ENCODE measurements around the gene B3GAT1.

The B3GAT1 gene

DNA sequence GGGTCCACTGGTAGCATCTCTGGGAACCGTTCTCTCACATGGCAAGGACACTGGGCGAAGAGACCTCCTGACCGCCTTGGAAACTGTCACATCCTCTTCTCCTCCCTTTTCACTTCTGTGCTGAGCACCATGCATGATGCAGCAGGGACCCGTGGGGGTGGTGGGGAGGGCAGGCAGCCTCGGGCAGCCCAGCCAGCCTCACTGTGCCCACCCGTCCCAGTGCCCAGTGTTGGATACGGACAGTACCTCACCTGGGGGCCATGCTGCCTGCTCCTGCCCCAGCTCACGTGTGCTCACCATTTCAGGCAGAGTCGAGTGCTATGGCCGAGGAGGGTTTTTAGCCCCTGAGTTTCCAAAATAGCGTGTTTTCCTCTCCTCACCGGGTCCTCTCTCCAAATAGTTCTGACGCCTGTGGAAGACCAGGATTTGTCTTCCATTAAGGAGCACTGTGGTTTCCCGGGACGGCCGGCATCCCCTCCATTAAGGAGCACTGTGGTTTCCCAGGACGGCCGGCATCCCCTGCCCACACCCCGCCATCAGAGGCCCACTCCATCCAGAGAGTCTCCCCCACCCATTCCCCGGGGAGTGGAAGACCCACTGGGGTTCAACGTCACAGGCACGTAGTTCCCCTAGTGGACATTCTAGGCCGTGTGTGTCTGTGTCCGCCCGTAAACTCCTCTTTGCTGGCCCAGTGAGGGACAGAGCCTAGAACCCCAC, 22.4 kb downstream of the B3GAT1 start:
- DNase-seq = no peak

- no peak for DNase-seq
These were observed 23.5 kb downstream of the B3GAT1 start for GRCh38 chr11:134388590-134388989.

DNA sequence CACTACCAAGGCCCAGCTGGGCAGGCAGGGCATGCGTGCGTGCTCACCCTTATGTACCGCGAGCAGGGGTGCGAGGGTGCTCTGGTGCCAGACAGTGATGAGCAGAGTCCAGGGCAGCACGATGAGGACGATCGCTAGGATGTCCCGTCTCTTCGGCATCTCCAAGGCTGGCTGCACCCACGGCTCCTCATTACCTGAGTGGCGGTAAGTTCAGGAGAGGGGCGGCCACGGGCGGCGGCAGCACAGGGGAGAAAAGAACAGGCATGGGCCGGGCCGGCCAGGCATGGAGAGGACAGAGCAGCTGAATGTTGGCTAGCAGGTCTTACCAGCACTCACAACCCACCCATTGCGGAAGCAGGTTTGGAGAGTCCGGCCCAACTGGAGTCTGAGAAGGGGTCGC, 24.5 kb downstream of the B3GAT1 start:
- no peak for DNase-seq

GRCh38 chr11:134386945-134387344, 25.1 kb downstream of the B3GAT1 start:
- DNase-seq = no peak

- peak; percentile 66 for DNase-seq
These were observed 26.1 kb downstream of the B3GAT1 start for GRCh38 chr11:134385774-134386565.

GRCh38 chr11:134385171-134385570, 26.9 kb downstream of the B3GAT1 start:
- DNase-seq = no peak

GRCh38 chr11:134384406-134384805, 27.6 kb downstream of the B3GAT1 start:
- no peak for DNase-seq

GRCh38 chr11:134383576-134384221, 28.3 kb downstream of the B3GAT1 start:
- DNase-seq = no peak

GRCh38 chr11:134382830-134383229, 29.2 kb downstream of the B3GAT1 start:
- no peak for DNase-seq

DNA sequence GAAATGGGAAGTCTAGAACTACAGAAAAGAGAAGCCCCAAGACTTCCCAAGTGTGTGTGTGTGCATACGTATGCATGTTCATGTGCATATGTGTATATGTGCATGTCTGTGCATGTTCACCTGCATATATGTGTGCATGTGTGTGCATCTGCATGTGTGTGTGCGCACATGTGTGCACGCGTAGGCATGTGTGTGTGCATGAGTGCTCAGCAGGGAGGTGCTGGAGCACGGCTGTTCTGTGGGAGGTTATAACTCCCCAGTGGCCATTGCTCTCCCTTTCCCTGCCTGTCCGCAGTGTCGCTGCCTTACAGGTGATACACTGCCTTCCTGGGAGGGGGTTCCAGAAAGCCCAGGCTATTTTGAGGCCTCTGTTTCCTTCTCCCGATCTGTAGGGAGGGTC, 29.8 kb downstream of the B3GAT1 start:
- DNase-seq = no peak

DNA sequence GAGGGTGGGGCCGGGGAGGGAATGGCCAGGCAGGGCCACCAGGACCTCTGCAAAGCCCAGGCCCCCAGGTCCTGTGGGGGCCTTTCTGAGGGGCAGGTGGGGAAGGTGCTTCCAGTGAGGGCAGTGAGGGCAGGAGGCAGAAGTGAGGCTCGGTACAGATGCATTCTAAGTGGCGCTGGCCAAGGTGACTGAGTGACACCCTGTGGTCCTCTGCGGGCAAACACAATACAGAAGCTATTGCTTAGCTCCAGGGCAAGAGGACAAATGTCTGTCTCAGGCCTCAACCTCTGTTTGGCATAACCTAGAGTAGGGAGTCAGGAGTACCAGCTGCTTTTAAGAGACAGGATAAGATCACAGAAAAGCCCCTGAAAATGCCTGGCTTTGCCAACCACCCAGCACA, 31.3 kb downstream of the B3GAT1 start:
- DNase-seq = no peak

DNA sequence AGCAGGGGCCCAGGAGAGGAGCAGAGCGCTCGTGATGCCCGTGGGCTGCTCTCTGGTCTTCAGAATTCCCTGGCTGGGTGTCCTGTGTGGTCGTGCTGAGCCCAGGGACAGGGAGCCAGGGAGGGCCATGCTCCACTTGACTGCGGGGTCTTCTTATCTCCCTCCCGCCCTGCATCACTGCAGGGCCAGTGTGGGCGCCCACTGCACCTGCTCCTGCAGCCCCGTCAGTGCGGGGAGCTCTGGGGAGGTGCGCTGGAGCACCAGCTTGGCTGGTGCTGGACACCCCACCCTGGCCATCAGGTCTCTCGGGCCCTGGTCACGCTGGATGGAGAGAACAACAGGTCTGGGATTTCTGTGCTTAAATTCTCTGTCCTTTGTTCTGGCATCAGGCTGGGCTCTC, 31.8 kb downstream of the B3GAT1 start:
- no peak for DNase-seq

DNA sequence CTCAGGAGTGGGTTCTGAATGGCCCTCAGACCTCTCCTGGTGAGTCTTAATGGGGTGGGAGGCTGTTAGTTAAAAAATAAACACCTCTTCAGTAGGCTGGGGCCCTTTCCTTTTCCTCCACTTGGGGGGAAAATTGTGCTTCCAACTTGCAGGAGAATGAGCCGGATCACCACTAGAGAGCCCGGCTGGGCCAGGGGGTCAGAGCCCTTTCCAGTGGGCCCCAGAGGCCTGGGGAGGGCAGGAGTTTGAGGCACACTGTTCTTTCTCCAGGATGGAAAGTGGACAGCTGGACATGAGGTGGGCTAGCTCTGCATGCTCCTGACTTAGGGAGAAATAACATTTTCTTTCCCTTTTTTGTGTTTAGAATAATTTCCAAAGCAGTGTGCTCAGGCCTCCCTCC, 32.8 kb downstream of the B3GAT1 start:
- no peak for DNase-seq

DNA sequence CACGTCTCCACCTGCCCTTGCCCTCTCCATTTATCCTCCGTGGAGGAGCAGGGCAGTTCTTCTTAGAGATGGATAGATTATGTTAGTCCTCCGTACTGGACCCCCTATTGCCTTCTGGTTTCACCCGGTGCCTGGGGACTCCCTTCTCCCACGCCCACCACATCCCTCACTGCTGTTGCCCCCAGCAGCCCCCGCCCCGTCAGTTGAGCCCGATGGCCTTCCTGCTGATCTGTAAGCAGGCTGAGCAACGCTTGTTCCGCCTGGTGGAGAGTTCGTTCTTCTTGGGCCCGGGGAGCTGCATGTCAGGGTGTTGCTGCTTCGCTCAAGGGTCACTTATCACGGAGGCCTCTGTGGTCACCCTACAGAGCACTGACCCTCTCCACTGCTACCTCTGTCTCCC, 34.2 kb downstream of the B3GAT1 start:
- DNase-seq = no peak

- DNase-seq = no peak
These were observed 35.7 kb downstream of the B3GAT1 start for GRCh38 chr11:134376150-134376921.

- no peak for DNase-seq
These were observed 37.0 kb downstream of the B3GAT1 start for GRCh38 chr11:134374891-134375550.

DNA sequence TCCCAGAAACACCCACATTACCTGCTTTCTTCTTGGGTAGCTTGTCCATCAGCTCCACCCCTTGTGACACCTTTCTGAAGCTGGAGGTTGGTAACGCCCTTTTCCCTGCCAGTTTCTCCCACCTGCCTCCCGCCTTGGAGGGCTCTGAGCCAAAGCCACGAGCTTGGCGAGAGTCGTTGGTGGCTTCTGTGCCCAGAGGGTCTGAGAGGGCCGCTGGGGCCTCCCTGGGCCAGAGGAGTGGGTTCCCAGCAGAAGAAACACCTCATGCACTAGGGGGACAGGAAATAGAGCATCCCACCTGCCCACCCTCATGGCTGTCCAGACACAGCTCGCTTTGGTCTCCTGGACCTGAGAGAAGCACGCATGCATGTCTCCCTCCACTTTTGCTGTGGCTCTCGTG, 37.9 kb downstream of the B3GAT1 start:
- DNase-seq = no peak

DNA sequence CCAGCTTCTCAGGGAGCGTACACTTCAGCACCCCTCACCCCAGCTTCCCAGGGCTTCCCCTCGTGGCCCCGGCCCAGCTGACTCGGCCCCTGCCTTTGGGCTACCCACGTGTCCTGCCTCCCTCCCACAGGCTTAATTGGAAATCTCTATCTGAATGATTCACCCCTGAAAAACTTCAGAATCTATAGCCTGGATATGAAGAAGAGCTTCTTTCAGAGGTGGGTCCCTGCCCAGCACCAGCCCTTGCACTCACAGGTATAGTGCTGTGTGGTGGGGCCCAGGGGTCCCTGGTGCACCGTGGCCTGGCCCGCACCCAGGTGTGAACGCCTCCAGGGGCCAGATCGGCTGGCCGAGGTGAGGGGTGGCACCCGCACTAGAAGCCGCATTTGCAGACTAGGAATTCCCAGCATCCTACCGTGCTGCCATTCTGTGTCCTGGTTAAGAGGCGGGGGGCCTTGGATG, 38.4 kb downstream of the B3GAT1 start:
- no peak for DNase-seq

DNA sequence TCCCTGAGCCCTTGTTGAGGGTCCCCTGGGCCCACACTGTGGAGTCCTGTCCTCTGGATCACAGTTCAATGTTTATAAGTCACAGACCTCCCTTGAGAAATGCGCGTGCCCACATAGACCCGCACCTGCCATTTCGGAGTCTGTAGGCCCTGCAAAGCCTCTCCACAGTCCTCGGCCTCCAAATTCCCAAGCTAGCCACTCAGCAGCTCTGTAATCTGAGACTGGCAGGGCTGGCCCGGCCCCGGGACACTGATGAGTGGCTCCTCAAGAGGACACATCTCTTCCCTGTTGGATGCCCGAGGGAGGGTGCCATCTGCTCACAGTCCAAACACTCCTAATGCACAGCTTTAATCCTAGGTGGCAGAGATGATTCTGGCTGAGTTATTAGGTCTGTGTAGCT, 39.1 kb downstream of the B3GAT1 start:
- DNase-seq = no peak

- no peak for DNase-seq
These were observed 39.5 kb downstream of the B3GAT1 start for GRCh38 chr11:134372536-134372935.

DNA sequence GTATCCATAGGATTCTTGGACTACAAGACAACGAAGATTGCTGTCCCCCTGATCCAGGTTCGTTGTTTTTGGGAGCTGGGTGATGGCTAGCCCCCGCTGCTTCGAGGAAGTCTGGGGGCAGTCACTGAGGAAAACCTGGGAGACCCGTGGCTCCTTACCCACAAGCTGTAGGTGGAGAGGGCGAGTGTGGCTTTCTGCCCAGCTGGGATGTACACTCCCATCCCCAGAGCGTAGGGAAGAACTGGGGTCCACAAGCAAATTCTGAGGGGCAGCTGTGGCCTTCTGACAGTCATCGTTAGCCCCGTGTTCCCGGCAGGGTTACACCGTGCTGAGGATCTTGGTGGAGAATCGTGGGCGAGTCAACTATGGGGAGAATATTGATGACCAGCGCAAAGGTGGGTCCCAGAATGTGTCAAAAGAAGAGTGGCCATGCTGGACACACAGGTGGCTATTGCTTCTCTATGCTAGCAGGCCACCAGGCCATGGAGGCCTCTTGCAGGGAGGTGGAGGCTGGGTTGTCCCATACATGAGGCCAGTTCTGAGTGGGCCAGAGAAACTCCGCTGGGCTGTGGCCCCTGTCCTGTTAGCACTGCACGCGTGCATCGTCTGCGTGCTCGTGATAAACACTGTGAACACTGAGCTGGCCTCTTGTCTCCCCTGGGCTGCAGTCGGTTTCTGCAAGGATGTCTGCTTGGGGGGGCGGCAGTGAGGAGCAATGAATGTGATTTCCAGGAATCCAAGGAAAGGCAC, 40.4 kb downstream of the B3GAT1 start:
- no peak for DNase-seq

All from NCI-H748 treated with DMSO at 0.1 percent for 48 hours (cell line).